HCT116 (cell line): ENCODE data around the gene UGT1A9. TPM values are rescaled to one million over a fixed set of nuclear protein-coding genes. Genes with fewer than 3 reads are reported as not detected.

Source experiments
- ATAC-seq: fragments of 200-7000 bp; cut with Tn5 transposase; 2 replicates; pipeline ENCODE4 v1.9.1; 2020; ENCODE audit warnings: mild to moderate bottlenecking, moderate library complexity
- BruUV-seq: library from RNA; stranded (reverse); fragments of 400-500 nt; replicated peaks from 2 replicates; lab custom pipeline; 2021; lab: Mats Ljungman, UMichigan
- CTCF ChIA-PET: fragments of 300-600 bp; sonication (Branson Sonifier 250); formaldehyde crosslinking; loops from one replicate; lab custom pipeline; 2021; ENCODE audit warnings: antibody characterized with exemption; lab: Charles Lee
- POLR2A ChIA-PET: fragments of 300-600, 350-600 bp; sonication (Branson Sonifier 250); formaldehyde crosslinking; loops from one replicate; lab custom pipeline; 2021; ENCODE audit warnings: antibody characterized with exemption; lab: Charles Lee
- RAD21 ChIA-PET, 2 experiments: fragments of 300-600 bp; sonication (Branson Sonifier 250); formaldehyde crosslinking; loops; one replicate each; lab custom pipeline; 2023; ENCODE audit warnings: low total read pairs in 2 of 2; ENCODE audit not compliant: uncharacterized antibody in 2 of 2, unreplicated experiment in 2 of 2, low non-redundant PET in 1 of 2; lab: Charles Lee
- DNase-seq: peaks from one replicate; pipeline ENCODE4 v3.0.0-alpha.2; 2010; ENCODE audit warnings: low read depth, low spot score
- H2AFZ ChIP-seq: fragments of 200-600 bp; shearing (Covaris generic), sonication (generic); 2 replicates; pipeline ENCODE4 v1.6.1; 2017; ENCODE audit warnings: low read depth, mixed run types, mixed read lengths, antibody characterized with exemption, low read length; ENCODE audit not compliant: poor library complexity, severe bottlenecking
- H3K27ac ChIP-seq: 2 replicates; pipeline ENCODE4 v1.5.1; 2012; ENCODE audit warnings: low read depth, low read length
- H3K27me3 ChIP-seq: fragments of 200-600 bp; sonication (generic); 2 replicates; pipeline ENCODE4 v1.6.1; 2016; ENCODE audit warnings: mixed run types, low read length, mixed read lengths; ENCODE audit not compliant: insufficient read depth
- H3K36me3 ChIP-seq, 2 experiments: fragments of 200-500 bp in 1 of 2; fragments of 200-600 bp in 1 of 2; sonication (Bioruptor generic) in 1 of 2; sonication (generic) in 1 of 2; 2 replicates each; pipeline versions ENCODE4 v1.5.1 to v1.6.1; 2014 to 2016; ENCODE audit warnings: low read length in 2 of 2, inconsistent platforms in 1 of 2, mixed read lengths in 1 of 2, mixed run types in 1 of 2; ENCODE audit not compliant: insufficient read depth in 2 of 2, control insufficient read depth in 1 of 2
- H3K4me1 ChIP-seq, 2 experiments: fragments of 200-600 bp in 1 of 2; sonication (generic) in 1 of 2; 2 replicates each; pipeline versions ENCODE4 v1.5.1 to v1.6.1; 2012 to 2017; ENCODE audit warnings: low read length in 2 of 2, inconsistent platforms in 1 of 2, mild to moderate bottlenecking in 1 of 2, mixed read lengths in 1 of 2, mixed run types in 1 of 2, moderate library complexity in 1 of 2; ENCODE audit not compliant: insufficient read depth in 2 of 2, control insufficient read depth in 1 of 2
- H3K4me2 ChIP-seq: fragments of 200-600 bp; sonication (generic); 2 replicates; pipeline ENCODE4 v1.6.1; 2017; ENCODE audit warnings: mixed run types, low read length, mixed read lengths
- H3K4me3 ChIP-seq, 2 experiments: fragments of 200-600 bp in 1 of 2; sonication (generic) in 1 of 2; replicated peaks in 1 of 2; 2 replicates each; pipeline ENCODE4 v1.5.1; 2011 to 2016; ENCODE audit warnings: low read length in 2 of 2, control low read depth in 1 of 2, low read depth in 1 of 2, mild to moderate bottlenecking in 1 of 2, mixed read lengths in 1 of 2, mixed run types in 1 of 2
- H3K79me2 ChIP-seq: fragments of 200-600 bp; sonication (generic); 2 replicates; pipeline ENCODE4 v1.6.1; 2017; ENCODE audit warnings: mild to moderate bottlenecking, mixed run types, low read length, moderate library complexity, mixed read lengths; ENCODE audit not compliant: insufficient read depth
- H3K9ac ChIP-seq: fragments of 200-600 bp; sonication (generic); 2 replicates; pipeline ENCODE4 v1.6.1; 2016; ENCODE audit warnings: low read length, mixed read lengths
- H3K9me2 ChIP-seq: fragments of 200-600 bp; sonication (generic), shearing (Covaris generic); 2 replicates; pipeline ENCODE4 v1.6.1; 2017; ENCODE audit warnings: mixed run types, mild to moderate bottlenecking, moderate library complexity; ENCODE audit not compliant: insufficient read depth
- H3K9me3 ChIP-seq, 2 experiments: fragments of 200-500 bp in 1 of 2; fragments of 200-600 bp in 1 of 2; sonication (Bioruptor generic) in 1 of 2; sonication (generic) in 1 of 2; 2 replicates each; pipeline ENCODE4 v1.6.1; 2014 to 2017; ENCODE audit warnings: low read length in 2 of 2, mixed read lengths in 2 of 2, inconsistent platforms in 1 of 2, low read depth in 1 of 2, mild to moderate bottlenecking in 1 of 2, mixed run types in 1 of 2, moderate library complexity in 1 of 2; ENCODE audit not compliant: control insufficient read depth in 1 of 2, insufficient read depth in 1 of 2
- H4K20me1 ChIP-seq: fragments of 200-600 bp; sonication (generic), shearing (Covaris generic); 2 replicates; pipeline ENCODE4 v1.6.1; 2017; ENCODE audit warnings: mixed run types, mild to moderate bottlenecking, moderate library complexity; ENCODE audit not compliant: insufficient read depth
- ATF3 ChIP-seq: IDR thresholded peaks from 2 replicates; pipeline ENCODE4 v1.6.1; 2012
- EGR1 ChIP-seq: IDR thresholded peaks from 2 replicates; pipeline ENCODE4 v1.6.1; 2012; ENCODE audit warnings: low read depth
- ELF1 ChIP-seq: IDR thresholded peaks from 2 replicates; pipeline ENCODE4 v1.6.1; 2012; ENCODE audit warnings: low read depth, borderline replicate concordance
- EZH2 ChIP-seq: fragments of 200-600 bp; sonication (generic); IDR thresholded peaks from 2 replicates; pipeline ENCODE4 v1.6.1; 2017; ENCODE audit warnings: antibody characterized with exemption, mixed run types
- EZH2phosphoT487 ChIP-seq: fragments of 200-600 bp; IDR thresholded peaks from 2 replicates; pipeline ENCODE4 v1.6.1; 2018; ENCODE audit warnings: antibody characterized with exemption, borderline replicate concordance
- FOSL1 ChIP-seq: IDR thresholded peaks from 2 replicates; pipeline ENCODE4 v1.6.1; 2012; ENCODE audit warnings: low read depth
- MAX ChIP-seq: IDR thresholded peaks from 2 replicates; pipeline ENCODE4 v1.6.1; 2012
- POLR2AphosphoS5 ChIP-seq: IDR thresholded peaks from 2 replicates; pipeline ENCODE4 v1.6.1; 2011; ENCODE audit warnings: mild to moderate bottlenecking, low read depth, low read length, moderate library complexity
- SIN3A ChIP-seq: IDR thresholded peaks from 2 replicates; pipeline ENCODE4 v1.6.1; 2012; ENCODE audit warnings: low read depth
- SP1 ChIP-seq: IDR thresholded peaks from 2 replicates; pipeline ENCODE4 v1.6.1; 2012; ENCODE audit warnings: low read depth
- SRF ChIP-seq: IDR thresholded peaks from 2 replicates; pipeline ENCODE4 v1.6.1; 2012; ENCODE audit warnings: low read depth
- YY1 ChIP-seq: IDR thresholded peaks from 2 replicates; pipeline ENCODE4 v1.6.1; 2011; ENCODE audit warnings: low read length, low read depth, moderate library complexity, mild to moderate bottlenecking; ENCODE audit not compliant: insufficient replicate concordance; ENCODE audit errors: extremely low read depth
- intact Hi-C: fragments of 100-400 bp; cut with micrococcal nuclease; formaldehyde crosslinking; loops from 2 replicates; pipeline ENCODE4 v1.10.0; 2022
- total RNA-seq: library from RNA; stranded (reverse); gene quantifications from one replicate; pipeline ENCODE4 v1.2.1, GENCODE V29; 2021; ENCODE audit not compliant: unreplicated experiment
- TF ChIP-seq, protein P1 (sequence below): IDR thresholded peaks from 2 replicates; pipeline ENCODE4 v1.6.1; 2012; ENCODE audit warnings: low read depth

Gene UGT1A9
- total RNA-seq, 1 experiment from 2014 or later = not detected

DNA sequence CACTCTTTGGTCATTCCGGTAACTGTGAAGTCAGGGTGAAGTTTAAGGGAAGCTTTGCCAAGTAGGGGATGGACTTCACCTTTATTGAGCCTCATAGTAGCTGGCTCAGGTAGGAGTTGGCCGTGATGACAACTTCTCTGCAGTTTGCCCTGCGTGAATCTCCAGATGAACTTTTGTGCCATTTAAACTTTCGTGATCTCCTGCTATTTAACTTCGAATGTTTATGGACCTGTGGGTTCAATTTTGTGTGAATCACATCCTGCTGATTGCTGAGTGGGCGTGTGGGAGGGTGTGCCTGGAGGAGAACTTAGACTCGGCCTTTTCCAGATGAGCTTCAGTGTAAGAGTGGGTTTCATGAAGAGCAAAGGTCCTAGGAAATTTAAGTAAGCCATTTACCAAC is 92.6 kb downstream of the UGT1A9 start:
- H2AFZ ChIP-seq = no peak overlapping the region
- no peak overlapping the region for H3K4me3 ChIP-seq
- BruUV-seq = no TSS peak
- no peaks in the 10 kb centered on the region for H4K20me1 ChIP-seq
- ATAC-seq (no peak), DNase-seq (no peak)
- H3K79me2 ChIP-seq = no peaks in the 10 kb centered on the region
- no peaks in the 10 kb centered on the region for H3K9me2 ChIP-seq
- H3K4me2 ChIP-seq = peak overlapping the region; percentile 48
- POLR2A ChIA-PET = no interaction called here
- no peaks in the 10 kb centered on the region for H3K36me3 ChIP-seq
- H3K4me1 ChIP-seq = peaks cover 3 to 10% of the 10 kb centered on the region in 2 experiments; a peak in 2 of 4 replicates
- intact Hi-C loops = no loop called here
- H3K27ac ChIP-seq = no peak overlapping the region
- RAD21 ChIA-PET = no interaction called here
- H3K9ac ChIP-seq = no peak overlapping the region
- H3K9me3 ChIP-seq = no peaks in the 10 kb centered on the region
- H3K27me3 ChIP-seq = no peaks in the 10 kb centered on the region
- TF ChIP-seq EZH2 (no peak), EGR1 (peak; percentile 62; the same call in 1 of the 2 replicates)
- TF ChIP-seq, all 23 proteins: peak for 1
- CTCF ChIA-PET = no interaction called here

DNA sequence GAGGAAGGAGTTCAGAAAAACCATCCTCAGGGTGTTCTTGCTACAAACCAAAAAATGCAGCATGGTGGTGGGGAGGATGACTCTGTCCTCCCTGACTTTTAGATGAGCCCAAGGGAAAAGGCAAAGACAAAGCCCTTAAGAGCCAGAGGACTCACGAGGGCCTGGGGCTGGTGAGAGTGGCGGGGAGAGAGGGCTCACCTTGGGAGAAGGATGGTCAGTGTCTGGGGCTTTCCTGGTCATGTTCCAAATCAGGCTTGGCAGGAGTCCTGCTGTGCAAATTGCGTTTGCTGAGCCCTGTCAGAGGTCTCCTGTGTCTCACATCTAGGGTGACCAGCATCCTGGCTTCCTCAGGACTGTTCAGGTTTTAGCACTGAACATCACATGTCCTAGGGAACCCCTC is 93.1 kb downstream of the UGT1A9 start:
- Histone ChIP-seq H3K4me3 (no peak overlapping the region), H3K36me3 (no peaks in the 10 kb centered on the region), H3K9ac (no peak overlapping the region), H3K9me3 (no peaks in the 10 kb centered on the region), H3K79me2 (no peaks in the 10 kb centered on the region), H3K27me3 (no peaks in the 10 kb centered on the region), H3K9me2 (no peaks in the 10 kb centered on the region), H3K27ac (no peak overlapping the region), H2AFZ (no peak overlapping the region), H4K20me1 (no peaks in the 10 kb centered on the region), H3K4me2 (peak overlapping the region; percentile 48), H3K4me1 (peaks cover 3 to 10% of the 10 kb centered on the region in 2 experiments; a peak in 2 of 4 replicates)
- ATAC-seq (no peak; the same call in 1 of the 2 replicates), DNase-seq (no peak)
- no TSS peak for BruUV-seq
- intact Hi-C loops = no loop called here
- CTCF ChIA-PET = no interaction called here
- RAD21 ChIA-PET = no interaction called here
- POLR2A ChIA-PET = no interaction called here
- TF ChIP-seq ELF1 (no peak), SRF (no peak), SIN3A (no peak), YY1 (no peak), POLR2AphosphoS5 (no peak), EZH2 (no peak), SP1 (no peak), FOSL1 (no peak), EZH2phosphoT487 (no peak), ATF3 (no peak), MAX (no peak)
- TF ChIP-seq, protein P1, sequence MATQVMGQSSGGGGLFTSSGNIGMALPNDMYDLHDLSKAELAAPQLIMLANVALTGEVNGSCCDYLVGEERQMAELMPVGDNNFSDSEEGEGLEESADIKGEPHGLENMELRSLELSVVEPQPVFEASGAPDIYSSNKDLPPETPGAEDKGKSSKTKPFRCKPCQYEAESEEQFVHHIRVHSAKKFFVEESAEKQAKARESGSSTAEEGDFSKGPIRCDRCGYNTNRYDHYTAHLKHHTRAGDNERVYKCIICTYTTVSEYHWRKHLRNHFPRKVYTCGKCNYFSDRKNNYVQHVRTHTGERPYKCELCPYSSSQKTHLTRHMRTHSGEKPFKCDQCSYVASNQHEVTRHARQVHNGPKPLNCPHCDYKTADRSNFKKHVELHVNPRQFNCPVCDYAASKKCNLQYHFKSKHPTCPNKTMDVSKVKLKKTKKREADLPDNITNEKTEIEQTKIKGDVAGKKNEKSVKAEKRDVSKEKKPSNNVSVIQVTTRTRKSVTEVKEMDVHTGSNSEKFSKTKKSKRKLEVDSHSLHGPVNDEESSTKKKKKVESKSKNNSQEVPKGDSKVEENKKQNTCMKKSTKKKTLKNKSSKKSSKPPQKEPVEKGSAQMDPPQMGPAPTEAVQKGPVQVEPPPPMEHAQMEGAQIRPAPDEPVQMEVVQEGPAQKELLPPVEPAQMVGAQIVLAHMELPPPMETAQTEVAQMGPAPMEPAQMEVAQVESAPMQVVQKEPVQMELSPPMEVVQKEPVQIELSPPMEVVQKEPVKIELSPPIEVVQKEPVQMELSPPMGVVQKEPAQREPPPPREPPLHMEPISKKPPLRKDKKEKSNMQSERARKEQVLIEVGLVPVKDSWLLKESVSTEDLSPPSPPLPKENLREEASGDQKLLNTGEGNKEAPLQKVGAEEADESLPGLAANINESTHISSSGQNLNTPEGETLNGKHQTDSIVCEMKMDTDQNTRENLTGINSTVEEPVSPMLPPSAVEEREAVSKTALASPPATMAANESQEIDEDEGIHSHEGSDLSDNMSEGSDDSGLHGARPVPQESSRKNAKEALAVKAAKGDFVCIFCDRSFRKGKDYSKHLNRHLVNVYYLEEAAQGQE = no peak
